IPS DF 4.7 (cell line): Measurements from ENCODE around the gene PLCD1.
"Not testable (repeated sequence)": the region's sequence is repeated elsewhere in the genome, so short reads cannot be mapped to it uniquely, and the experiment has no call there.

ENCODE experiments used
- DNase-seq: peaks from one replicate; pipeline ENCODE4 v3.0.0-alpha.2; 2013; ENCODE audit warnings: low spot score; ENCODE audit errors: extremely low read depth

The PLCD1 gene

GRCh38 chr3:38029400-38030125 is at the start of gene PLCD1:
PLCD1 (minus strand) TSS chr3:38029642; CDS start chr3:38029539, 103 bp downstream.
- no peak for DNase-seq

GRCh38 chr3:38077073-38077472 is 47.6 kb upstream of the PLCD1 start:
- not testable (repeated sequence) for DNase-seq

DNA sequence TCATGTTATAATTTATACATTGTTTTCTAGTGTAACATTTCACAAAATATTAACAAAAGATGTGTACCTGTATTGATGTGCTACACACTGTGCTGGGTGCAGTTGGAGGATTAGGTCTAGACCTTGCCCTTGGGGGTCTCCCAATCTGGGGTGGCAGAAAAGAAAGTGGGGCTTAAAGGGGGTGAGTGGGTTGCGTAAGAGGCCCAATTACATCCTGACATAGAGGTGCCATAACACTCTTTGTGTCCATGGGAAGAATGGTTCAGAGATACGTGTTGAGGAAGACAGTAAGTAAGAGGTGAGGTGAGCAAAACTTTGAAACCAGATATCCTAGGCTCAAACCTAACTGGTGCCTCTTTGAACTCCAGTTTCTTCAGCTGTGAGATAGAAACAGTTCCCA is 40.6 kb upstream of the PLCD1 start:
- DNase-seq: no peak

DNA sequence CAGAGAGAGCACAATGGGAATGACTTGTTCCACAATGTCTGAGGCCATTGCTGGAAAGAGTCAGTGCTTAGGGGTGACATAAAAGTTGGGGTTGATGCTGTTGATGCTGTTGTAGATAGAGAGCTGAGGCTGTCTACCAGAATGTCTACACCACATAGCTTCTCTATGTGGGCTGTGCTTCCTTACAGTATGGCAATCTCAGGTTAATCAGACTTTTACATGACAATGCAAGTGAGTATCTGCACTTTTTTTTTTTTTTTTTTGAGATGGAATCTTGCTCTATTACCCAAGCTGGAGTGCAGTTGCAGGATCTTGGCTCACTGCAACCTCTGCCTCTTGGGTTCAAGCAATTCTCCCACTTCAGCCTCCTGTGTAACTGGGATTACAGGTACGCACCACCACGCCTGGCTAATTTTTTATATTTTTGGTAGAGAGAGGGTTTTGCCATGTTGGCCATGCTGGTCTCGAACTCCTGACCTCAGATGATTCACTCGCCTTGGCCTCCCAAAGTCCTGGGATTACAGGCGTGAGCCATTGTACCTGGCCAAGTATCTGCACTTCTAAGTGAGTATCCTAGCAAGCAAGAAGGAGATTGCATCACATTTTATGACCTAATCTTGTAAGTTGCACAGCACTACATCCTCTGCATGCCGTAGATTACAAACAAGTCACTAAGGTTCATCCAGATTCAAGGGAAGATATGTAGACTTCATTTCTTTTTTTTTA is 38.2 kb upstream of the PLCD1 start:
- no peak for DNase-seq

GRCh38 chr3:38064453-38064852 is 35.0 kb upstream of the PLCD1 start:
- not testable (repeated sequence) for DNase-seq

DNA sequence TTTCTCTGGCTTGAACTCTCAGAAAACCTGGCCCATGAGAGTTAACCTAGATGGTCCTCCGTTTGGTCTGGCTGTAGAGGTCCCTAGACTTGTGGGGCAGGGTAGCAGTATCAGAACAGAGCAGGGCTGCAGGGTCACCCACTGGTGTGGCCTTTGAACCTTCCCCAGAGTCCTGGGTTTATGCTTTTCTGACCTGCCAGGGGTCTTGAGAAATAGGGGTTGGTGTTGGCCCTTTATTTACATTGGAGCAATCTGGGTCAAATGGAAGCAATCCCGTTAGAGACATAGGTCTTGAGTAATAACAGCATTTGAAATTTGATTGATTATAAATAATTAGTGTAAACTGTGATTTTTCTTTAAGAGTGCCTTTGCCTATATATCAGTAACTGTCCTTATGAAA is 33.4 kb upstream of the PLCD1 start:
- DNase-seq: no peak

- DNase-seq: no peak
Measured at GRCh38 chr3:38059591-38059990, 30.1 kb upstream of the PLCD1 start.

DNA sequence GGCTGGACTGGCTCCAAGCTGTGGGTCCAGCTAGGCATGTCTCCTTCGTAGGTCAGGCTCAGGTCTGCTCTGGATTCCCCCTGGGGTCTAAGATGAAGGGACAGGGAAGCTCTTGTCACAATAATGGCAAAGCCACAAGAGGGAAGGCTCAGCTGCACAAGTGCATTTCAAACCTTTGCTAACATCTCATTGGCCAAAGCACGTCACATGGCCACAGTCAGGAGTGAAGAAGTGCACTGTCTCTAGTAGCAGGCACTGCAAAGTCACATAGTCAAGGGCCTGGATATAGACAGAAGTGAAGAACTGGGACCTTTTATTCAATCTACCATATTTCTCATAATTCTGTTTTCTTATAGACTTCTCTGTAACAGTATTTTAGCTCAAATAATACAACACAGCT is 29.7 kb upstream of the PLCD1 start:
- no peak for DNase-seq

DNA sequence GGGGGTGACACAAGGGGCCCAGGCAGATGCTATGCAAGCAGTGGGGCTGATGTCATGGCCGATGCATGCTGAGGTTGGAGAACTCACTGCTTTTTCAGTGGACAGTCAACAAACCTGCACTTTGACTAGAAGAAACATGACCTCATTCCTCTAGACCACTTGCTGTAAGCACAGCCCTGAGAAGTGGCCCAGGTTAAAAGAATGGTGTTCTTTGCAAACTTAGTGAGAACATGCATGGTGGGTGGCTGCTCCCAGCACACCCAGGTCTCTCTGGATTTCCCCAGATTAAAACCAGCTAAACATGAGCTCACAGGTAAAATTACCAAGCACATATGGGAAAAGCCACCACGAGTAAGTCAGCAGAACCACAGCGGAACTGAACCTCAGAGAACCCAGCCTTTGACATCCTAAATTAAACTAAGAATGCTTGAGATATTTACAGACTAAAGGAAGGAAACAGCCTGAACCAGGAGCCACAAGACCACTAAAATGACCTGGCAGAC is 25.1 kb upstream of the PLCD1 start:
- no peak for DNase-seq

GRCh38 chr3:38053813-38054498 is 24.5 kb upstream of the PLCD1 start:
- not testable (repeated sequence) for DNase-seq

DNA sequence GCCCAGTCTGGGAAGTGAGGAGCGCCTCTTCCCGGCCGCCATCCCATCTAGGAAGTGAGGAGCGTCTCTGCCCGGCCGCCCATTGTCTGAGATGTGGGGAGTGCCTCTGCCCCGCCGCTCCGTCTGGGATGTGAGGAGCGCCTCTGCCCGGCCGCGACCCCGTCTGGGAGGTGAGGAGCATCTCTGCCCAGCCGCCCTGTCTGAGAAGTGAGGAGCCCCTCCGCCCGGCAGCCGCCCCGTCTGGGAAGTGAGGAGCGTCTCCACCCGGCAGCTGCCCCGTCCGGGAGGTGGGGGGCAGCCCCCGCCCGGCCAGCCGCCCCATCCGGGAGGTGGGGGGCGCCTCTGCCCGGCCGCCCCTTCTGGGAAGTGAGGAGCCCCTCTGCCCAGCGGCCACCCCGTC is 23.8 kb upstream of the PLCD1 start:
- DNase-seq: not testable (repeated sequence)

- no peak for DNase-seq
Measured at GRCh38 chr3:38051131-38051530, 21.7 kb upstream of the PLCD1 start.

GRCh38 chr3:38049358-38050126 is 20.1 kb upstream of the PLCD1 start:
- no peak for DNase-seq

- DNase-seq: no peak
Measured at GRCh38 chr3:38047896-38048295, 18.5 kb upstream of the PLCD1 start.

- no peak for DNase-seq
Measured at GRCh38 chr3:38046821-38047220, 17.4 kb upstream of the PLCD1 start.

GRCh38 chr3:38046027-38046426 is 16.6 kb upstream of the PLCD1 start:
- DNase-seq: no peak

- DNase-seq: no peak
Measured at GRCh38 chr3:38043486-38043885, 14.0 kb upstream of the PLCD1 start.

GRCh38 chr3:38040401-38040800 is 11.0 kb upstream of the PLCD1 start:
- DNase-seq: no peak

GRCh38 chr3:38039899-38040261 is 10.4 kb upstream of the PLCD1 start:
- DNase-seq: no peak

- DNase-seq: no peak
Measured at GRCh38 chr3:38039101-38039898, 9.9 kb upstream of the PLCD1 start, which contains the start of gene DLEC1. DLEC1 (plus strand) TSS chr3:38039208; CDS start chr3:38039226, 18 bp downstream.
